Upper lobe of left lung (tissue), 6 donors: ENCODE data around the gene DNAH8. TPM values are rescaled to one million over a fixed set of nuclear protein-coding genes. Genes with fewer than 3 reads are reported as not detected.

Source experiments
- ATAC-seq, 2 donors: fragments of 200-7000 bp; cut with Tn5 transposase; one replicate each; pipeline ENCODE4 v1.9.1; 2022; ENCODE audit warnings: mild to moderate bottlenecking in 2 of 2, moderate library complexity in 2 of 2; ENCODE audit not compliant: low FRiP score in 2 of 2
- DNase-seq, 2 donors: peaks; one replicate each; pipeline ENCODE4 v3.0.0-alpha.2; 2019 to 2020
- H3K27ac ChIP-seq, 4 donors: fragments of 200-600 bp; sonication (generic); one replicate each; pipeline ENCODE4 v1.5.1; 2016 to 2019
- H3K27me3 ChIP-seq, 4 donors: fragments of 200-600 bp; sonication (generic); one replicate each; pipeline ENCODE4 v1.5.1; 2017 to 2019
- H3K36me3 ChIP-seq, 4 donors: fragments of 200-600 bp; sonication (generic); one replicate each; pipeline ENCODE4 v1.5.1; 2016 to 2019
- H3K4me1 ChIP-seq, 4 donors: fragments of 200-600 bp; sonication (generic); one replicate each; pipeline ENCODE4 v1.5.1; 2018 to 2019
- H3K4me3 ChIP-seq, 4 donors: fragments of 200-600 bp; sonication (generic); one replicate each; pipeline ENCODE4 v1.5.1; 2017 to 2019; ENCODE audit warnings: mild to moderate bottlenecking in 2 of 4, moderate library complexity in 1 of 4
- H3K9me3 ChIP-seq, 4 donors: fragments of 200-600 bp; sonication (generic); one replicate each; pipeline ENCODE4 v1.5.1; 2018 to 2019
- EP300 ChIP-seq, 4 donors: sonication (generic); formaldehyde crosslinking; IDR thresholded peaks; one replicate each; pipeline ENCODE4 v1.5.1; 2017; ENCODE audit warnings: antibody characterized with exemption in 4 of 4, control low read depth in 2 of 4
- POLR2A ChIP-seq, 4 donors: fragments of 450-650 bp; IDR thresholded peaks; one replicate each; pipeline ENCODE4 v1.5.1; 2016 to 2017; ENCODE audit warnings: antibody characterized with exemption in 4 of 4, mild to moderate bottlenecking in 2 of 4
- POLR2AphosphoS5 ChIP-seq, 2 donors: sonication (generic); formaldehyde crosslinking; IDR thresholded peaks; one replicate each; pipeline ENCODE4 v1.5.1; 2017; ENCODE audit warnings: antibody characterized with exemption in 2 of 2
- WGBS, 2 donors: methylation state at CpG; one replicate each; pipeline ENCODE4 v1.1.5; 2017 to 2018; 5-methylcytosine and 5-hydroxymethylcytosine counted together
- total RNA-seq, 6 donors: library from RNA; depleted of rRNA in 4 of 6; stranded (reverse); fragments of >200 nt in 4 of 6; gene quantifications; one replicate each; pipeline versions ENCODE4 v1.1.0 to v1.2.1, GENCODE V29; 2016 to 2021
- TF ChIP-seq, protein P1 (sequence below), 6 experiments: fragments of 450-650 bp in 4 of 6; fragments of 200-600 bp in 2 of 6; sonication (generic) in 2 of 6; IDR thresholded peaks; one replicate each; pipeline ENCODE4 v1.5.1; 2016 to 2019; ENCODE audit warnings: antibody characterized with exemption in 6 of 6
- donor health status: DM: no; HTN: no; CAD: no; lungs with moderate emphysema.
- donor health status: DM: no; HTN: yes; CAD: no; lungs with severe emphysema.

Gene DNAH8
- total RNA-seq, 6 donors from 2014 or later = under 0.01 to 0.24 (median 0.15) TPM; not detected in 2

DNA sequence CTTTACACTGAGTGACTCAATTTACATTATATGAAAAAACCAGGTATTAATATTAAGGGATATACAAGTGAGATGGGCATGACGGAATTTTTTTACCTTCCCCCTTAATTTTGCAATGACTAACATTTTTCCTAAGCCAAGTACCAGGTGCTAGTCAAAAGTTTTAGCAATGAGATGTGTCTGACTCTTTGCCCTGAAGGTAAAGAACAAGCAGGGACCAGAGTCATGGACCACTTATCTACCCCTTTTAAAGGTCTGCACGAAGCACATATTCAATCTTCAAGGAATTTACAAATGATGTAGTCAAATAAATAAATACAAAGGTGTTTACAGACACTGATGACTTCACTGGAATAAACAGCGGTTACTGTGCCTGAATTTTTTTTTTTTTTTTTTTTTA, 13.6 kb upstream of the DNAH8 start:
- DNase-seq (no peak), ATAC-seq (no peak)
- Histone ChIP-seq H3K4me1 (peaks cover 3 to 11% (median 8%) of the 10 kb centered on the region in 4 donors), H3K9me3 (peaks cover 0 to 10% (median under 1%) of the 10 kb centered on the region in 4 donors), H3K36me3 (peaks cover 0 to 3% (median 0%) of the 10 kb centered on the region in 4 donors), H3K27me3 (no peaks in the 10 kb centered on the region), H3K27ac (no peak overlapping the region), H3K4me3 (peak overlapping the region in 1 of 4 donors; percentile 91)
- TF ChIP-seq POLR2A (IDR thresholded peaks at IDR 0.05) = no peak
- TF ChIP-seq POLR2AphosphoS5 (IDR thresholded peaks at IDR 0.05) = no peak
- no peak for TF ChIP-seq EP300 (IDR thresholded peaks at IDR 0.05)
- TF ChIP-seq, protein P1, sequence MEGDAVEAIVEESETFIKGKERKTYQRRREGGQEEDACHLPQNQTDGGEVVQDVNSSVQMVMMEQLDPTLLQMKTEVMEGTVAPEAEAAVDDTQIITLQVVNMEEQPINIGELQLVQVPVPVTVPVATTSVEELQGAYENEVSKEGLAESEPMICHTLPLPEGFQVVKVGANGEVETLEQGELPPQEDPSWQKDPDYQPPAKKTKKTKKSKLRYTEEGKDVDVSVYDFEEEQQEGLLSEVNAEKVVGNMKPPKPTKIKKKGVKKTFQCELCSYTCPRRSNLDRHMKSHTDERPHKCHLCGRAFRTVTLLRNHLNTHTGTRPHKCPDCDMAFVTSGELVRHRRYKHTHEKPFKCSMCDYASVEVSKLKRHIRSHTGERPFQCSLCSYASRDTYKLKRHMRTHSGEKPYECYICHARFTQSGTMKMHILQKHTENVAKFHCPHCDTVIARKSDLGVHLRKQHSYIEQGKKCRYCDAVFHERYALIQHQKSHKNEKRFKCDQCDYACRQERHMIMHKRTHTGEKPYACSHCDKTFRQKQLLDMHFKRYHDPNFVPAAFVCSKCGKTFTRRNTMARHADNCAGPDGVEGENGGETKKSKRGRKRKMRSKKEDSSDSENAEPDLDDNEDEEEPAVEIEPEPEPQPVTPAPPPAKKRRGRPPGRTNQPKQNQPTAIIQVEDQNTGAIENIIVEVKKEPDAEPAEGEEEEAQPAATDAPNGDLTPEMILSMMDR (IDR thresholded peaks at IDR 0.05) = no peak
- WGBS, 2 donors = 89 to 97% methylated on average over 3 of the region's 3 CpGs

DNA sequence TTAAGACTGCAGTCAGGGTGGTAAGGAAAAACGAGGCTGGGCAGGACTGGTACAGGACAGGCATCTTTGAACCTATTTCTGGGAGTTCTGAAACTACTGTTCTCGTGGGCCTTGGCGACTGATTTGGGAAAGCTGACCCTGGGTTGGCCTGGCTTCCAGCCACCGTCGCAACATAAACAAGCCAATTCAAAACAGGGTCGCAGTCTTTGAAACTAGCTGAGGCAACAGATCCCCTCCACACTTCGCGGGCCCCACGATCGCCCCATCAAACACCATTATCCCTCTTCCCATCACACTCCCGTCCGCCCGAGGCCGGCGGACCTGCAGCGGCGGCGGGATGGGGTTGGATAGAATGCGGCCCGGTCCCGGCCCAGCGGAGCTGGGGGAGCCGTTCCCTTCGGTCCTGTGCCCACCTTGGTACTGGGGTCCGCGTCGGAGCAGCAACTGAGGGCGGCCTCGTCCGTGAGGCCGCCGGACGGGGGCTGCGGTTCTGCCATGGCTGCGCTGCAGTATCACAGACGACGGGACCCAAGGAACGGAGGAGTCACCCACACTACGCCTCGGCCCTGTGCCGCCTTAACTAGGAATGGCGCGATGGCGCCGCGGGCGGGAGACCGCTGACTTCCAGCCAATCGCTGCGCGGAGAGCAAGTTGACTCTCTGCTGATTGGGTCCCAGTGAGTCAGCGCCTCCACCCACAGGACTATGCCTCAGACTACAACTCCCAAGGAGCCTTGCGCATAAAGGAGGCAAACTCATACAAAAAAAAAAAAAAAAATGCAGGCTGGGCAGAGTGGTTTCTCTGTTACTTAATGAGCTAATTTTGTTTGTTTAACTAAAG, 12.3 kb upstream of the DNAH8 start, which contains the start of gene GLO1:
TSS of gene GLO1 (minus strand) at position 588 of the 840 bp plus-strand sequence. CDS start at position 497, 91 bp downstream.
- ATAC-seq (peak; percentile 100), DNase-seq (peak; percentile 98 to 99)
- peaks cover 0 to 3% (median 0%) of the 10 kb centered on the region in 4 donors for H3K36me3 ChIP-seq
- peak within 1 kb of the TSS; percentile 84 to 92 (median 89) for H3K4me3 ChIP-seq
- H3K9me3 ChIP-seq = peaks cover 0 to 10% (median under 1%) of the 10 kb centered on the region in 4 donors
- 0% methylated on average over 23 to 42 of the region's 53 CpGs for WGBS, 2 donors
- TF ChIP-seq POLR2AphosphoS5 (IDR thresholded peaks at IDR 0.05) = peak; percentile 92 to 99
- TF ChIP-seq POLR2A (IDR thresholded peaks at IDR 0.05) = peak in 3 of 4 donors; percentile 91 to 95 (median 94)
- TF ChIP-seq, protein P1 (IDR thresholded peaks at IDR 0.05) = no peak
- no peaks in the 10 kb centered on the region for H3K27me3 ChIP-seq
- H3K27ac ChIP-seq = peak within 1 kb of the TSS; percentile 90 to 96 (median 92)
- H3K4me1 ChIP-seq = peaks cover 3 to 11% (median 8%) of the 10 kb centered on the region in 4 donors

DNA sequence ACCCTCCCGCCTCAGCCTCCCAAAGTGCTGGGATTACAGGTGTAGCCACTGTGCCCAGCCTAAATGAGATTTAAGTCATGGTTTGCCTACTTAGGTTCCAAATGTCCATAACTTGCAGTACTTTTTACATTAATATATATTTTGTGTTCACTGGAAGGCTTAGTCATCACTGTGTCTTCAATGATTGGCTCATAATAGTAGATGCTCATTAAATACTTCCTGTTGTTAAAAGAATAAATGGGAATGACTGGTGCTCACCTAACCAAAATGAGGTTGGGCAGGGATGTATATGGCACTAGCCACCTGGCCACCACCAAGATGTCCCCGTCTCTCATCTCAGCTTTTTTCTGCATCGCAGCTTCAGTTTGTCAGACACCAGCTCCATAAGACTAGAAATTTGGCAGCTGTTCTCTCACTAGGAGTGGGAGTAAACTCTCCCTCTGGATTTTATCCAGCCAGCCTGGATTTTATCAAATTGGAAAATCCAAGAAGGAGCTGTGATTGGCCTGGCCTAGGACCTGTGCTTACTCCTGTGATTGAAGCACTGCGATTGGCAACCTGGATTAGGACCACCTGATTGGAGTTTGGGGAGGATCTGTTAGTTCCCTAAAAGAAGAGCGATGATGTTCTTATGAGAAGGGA, 11.0 kb upstream of the DNAH8 start:
- TF ChIP-seq, protein P1 (IDR thresholded peaks at IDR 0.05) = no peak
- TF ChIP-seq POLR2AphosphoS5 (IDR thresholded peaks at IDR 0.05) (no peak), POLR2A (IDR thresholded peaks at IDR 0.05) (no peak), EP300 (IDR thresholded peaks at IDR 0.05) (no peak)
- ATAC-seq (no peak), DNase-seq (no peak)
- peaks cover 3 to 11% (median 9%) of the 10 kb centered on the region in 4 donors for H3K4me1 ChIP-seq
- H3K9me3 ChIP-seq = peaks cover 0 to 10% (median under 1%) of the 10 kb centered on the region in 4 donors
- H3K27ac ChIP-seq = no peak overlapping the region
- H3K36me3 ChIP-seq = peaks cover 0 to 3% (median 0%) of the 10 kb centered on the region in 4 donors
- H3K4me3 ChIP-seq = no peak overlapping the region
- H3K27me3 ChIP-seq = no peaks in the 10 kb centered on the region
- 82 to 87% methylated on average over 5 of the region's 5 CpGs for WGBS, 2 donors

DNA sequence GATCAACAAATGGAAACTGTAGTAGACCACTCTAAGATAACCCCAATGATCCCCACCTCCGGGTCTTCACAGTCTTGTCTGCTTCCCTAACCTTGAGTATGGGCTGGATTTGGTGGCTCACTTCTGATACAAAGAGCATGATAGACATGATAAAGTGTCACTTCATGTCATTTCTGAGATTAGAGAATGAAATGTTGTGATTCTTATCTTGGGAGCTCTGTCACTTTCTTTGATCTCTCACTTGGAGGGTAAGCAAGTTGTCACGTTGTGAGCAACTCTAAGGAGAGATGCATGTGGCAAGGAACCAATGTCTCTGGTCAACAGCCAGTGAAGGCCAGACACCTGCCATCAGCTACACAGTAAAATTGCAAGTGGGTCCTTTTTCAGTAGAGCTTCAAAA, 9.2 kb upstream of the DNAH8 start:
- WGBS, 2 donors = 67 to 70% methylated on average over 2 of the region's 2 CpGs
- H3K27me3 ChIP-seq = no peaks in the 10 kb centered on the region
- H3K4me1 ChIP-seq = peaks cover 3 to 12% (median 10%) of the 10 kb centered on the region in 4 donors
- DNase-seq (no peak), ATAC-seq (no peak)
- H3K9me3 ChIP-seq = peaks cover 0 to 4% (median 0%) of the 10 kb centered on the region in 4 donors
- H3K27ac ChIP-seq = no peak overlapping the region
- H3K4me3 ChIP-seq = no peak overlapping the region
- H3K36me3 ChIP-seq = no peaks in the 10 kb centered on the region
- TF ChIP-seq POLR2A (IDR thresholded peaks at IDR 0.05) (no peak), POLR2AphosphoS5 (IDR thresholded peaks at IDR 0.05) (no peak), EP300 (IDR thresholded peaks at IDR 0.05) (no peak)
- TF ChIP-seq, protein P1 (IDR thresholded peaks at IDR 0.05) = no peak
